ENCODE results near the gene TMEM63A.

DNA sequence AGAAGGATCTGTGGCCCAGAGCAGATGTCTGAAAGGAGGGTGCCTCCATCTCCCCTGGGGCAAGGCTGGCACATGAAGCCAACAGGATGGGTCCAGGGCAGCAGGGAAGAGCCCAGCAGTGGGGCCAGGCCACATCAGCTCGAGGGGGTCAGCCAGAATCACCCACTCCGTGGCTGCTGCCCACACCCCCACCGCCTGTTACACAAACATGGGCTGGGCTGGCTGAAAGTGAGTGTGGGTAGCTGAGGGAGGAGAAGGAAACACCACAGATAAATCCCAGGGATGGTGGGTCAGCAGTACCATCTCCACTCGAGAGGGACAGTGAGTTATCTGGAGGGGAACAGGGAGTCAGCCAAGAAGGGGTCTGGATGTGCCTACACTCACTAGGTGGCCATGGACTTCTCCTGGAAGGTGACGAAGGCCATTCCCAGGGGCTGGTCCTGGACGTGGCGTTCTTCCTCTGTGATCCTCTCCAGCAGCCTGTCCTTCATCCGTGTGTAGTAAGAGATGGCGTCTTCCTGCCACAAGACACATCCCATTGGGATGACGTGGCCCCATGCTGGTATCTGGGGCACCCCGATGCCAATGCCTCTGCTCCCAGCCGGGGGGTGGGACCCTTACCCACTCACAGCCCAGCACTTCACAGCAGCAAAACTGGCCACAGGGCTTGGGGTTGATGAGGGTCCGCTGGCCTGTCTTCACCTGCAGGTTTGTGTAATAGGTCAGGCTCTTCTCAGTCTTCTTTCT, 20.2 kb downstream of the TMEM63A start:
- TF ChIP-seq, protein P1, sequence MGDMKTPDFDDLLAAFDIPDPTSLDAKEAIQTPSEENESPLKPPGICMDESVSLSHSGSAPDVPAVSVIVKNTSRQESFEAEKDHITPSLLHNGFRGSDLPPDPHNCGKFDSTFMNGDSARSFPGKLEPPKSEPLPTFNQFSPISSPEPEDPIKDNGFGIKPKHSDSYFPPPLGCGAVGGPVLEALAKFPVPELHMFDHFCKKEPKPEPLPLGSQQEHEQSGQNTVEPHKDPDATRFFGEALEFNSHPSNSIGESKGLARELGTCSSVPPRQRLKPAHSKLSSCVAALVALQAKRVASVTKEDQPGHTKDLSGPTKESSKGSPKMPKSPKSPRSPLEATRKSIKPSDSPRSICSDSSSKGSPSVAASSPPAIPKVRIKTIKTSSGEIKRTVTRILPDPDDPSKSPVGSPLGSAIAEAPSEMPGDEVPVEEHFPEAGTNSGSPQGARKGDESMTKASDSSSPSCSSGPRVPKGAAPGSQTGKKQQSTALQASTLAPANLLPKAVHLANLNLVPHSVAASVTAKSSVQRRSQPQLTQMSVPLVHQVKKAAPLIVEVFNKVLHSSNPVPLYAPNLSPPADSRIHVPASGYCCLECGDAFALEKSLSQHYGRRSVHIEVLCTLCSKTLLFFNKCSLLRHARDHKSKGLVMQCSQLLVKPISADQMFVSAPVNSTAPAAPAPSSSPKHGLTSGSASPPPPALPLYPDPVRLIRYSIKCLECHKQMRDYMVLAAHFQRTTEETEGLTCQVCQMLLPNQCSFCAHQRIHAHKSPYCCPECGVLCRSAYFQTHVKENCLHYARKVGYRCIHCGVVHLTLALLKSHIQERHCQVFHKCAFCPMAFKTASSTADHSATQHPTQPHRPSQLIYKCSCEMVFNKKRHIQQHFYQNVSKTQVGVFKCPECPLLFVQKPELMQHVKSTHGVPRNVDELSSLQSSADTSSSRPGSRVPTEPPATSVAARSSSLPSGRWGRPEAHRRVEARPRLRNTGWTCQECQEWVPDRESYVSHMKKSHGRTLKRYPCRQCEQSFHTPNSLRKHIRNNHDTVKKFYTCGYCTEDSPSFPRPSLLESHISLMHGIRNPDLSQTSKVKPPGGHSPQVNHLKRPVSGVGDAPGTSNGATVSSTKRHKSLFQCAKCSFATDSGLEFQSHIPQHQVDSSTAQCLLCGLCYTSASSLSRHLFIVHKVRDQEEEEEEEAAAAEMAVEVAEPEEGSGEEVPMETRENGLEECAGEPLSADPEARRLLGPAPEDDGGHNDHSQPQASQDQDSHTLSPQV (IDR thresholded peaks at IDR 0.05) = no peak
- no peak for TF ChIP-seq CTCF (IDR thresholded peaks at IDR 0.05 in 2 of 3, conservative IDR thresholded peaks at IDR 0.05 in 1 of 3; ENCODE audit: control insufficient read depth in 2 of 3, extremely low read depth in 1 of 3, insufficient read depth in 1 of 3, low read depth in 3 of 3, low read length in 3 of 3)
- TF ChIP-seq USF2 (IDR thresholded peaks at IDR 0.05; ENCODE audit: borderline replicate concordance, low read depth, low read length) = no peak
- TF ChIP-seq, protein P2, sequence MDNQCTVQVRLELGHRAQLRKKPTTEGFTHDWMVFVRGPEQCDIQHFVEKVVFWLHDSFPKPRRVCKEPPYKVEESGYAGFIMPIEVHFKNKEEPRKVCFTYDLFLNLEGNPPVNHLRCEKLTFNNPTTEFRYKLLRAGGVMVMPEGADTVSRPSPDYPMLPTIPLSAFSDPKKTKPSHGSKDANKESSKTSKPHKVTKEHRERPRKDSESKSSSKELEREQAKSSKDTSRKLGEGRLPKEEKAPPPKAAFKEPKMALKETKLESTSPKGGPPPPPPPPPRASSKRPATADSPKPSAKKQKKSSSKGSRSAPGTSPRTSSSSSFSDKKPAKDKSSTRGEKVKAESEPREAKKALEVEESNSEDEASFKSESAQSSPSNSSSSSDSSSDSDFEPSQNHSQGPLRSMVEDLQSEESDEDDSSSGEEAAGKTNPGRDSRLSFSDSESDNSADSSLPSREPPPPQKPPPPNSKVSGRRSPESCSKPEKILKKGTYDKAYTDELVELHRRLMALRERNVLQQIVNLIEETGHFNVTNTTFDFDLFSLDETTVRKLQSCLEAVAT (IDR thresholded peaks at IDR 0.05) = no peak
- no peak for TF ChIP-seq RFX5 (IDR thresholded peaks at IDR 0.05; ENCODE audit: low read depth, low read length)
- TF ChIP-seq, protein P3, sequence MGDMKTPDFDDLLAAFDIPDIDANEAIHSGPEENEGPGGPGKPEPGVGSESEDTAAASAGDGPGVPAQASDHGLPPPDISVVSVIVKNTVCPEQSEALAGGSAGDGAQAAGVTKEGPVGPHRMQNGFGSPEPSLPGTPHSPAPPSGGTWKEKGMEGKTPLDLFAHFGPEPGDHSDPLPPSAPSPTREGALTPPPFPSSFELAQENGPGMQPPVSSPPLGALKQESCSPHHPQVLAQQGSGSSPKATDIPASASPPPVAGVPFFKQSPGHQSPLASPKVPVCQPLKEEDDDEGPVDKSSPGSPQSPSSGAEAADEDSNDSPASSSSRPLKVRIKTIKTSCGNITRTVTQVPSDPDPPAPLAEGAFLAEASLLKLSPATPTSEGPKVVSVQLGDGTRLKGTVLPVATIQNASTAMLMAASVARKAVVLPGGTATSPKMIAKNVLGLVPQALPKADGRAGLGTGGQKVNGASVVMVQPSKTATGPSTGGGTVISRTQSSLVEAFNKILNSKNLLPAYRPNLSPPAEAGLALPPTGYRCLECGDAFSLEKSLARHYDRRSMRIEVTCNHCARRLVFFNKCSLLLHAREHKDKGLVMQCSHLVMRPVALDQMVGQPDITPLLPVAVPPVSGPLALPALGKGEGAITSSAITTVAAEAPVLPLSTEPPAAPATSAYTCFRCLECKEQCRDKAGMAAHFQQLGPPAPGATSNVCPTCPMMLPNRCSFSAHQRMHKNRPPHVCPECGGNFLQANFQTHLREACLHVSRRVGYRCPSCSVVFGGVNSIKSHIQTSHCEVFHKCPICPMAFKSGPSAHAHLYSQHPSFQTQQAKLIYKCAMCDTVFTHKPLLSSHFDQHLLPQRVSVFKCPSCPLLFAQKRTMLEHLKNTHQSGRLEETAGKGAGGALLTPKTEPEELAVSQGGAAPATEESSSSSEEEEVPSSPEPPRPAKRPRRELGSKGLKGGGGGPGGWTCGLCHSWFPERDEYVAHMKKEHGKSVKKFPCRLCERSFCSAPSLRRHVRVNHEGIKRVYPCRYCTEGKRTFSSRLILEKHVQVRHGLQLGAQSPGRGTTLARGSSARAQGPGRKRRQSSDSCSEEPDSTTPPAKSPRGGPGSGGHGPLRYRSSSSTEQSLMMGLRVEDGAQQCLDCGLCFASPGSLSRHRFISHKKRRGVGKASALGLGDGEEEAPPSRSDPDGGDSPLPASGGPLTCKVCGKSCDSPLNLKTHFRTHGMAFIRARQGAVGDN (IDR thresholded peaks at IDR 0.05) = no peak
- TF ChIP-seq REST (IDR thresholded peaks at IDR 0.05; ENCODE audit: low read depth, low read length) = no peak
- TF ChIP-seq TAF1 (IDR thresholded peaks at IDR 0.05; ENCODE audit: borderline replicate concordance, low read depth, low read length) = no peak
- TF ChIP-seq HSF1 (IDR thresholded peaks at IDR 0.05; ENCODE audit: low read depth, low read length) = no peak
